ENCODE measurements around the gene MRAP. TPM values are rescaled to one million over a fixed set of nuclear protein-coding genes. Genes with fewer than 3 reads are reported as not detected.
"Not testable (repeated sequence)": the region's sequence is repeated elsewhere in the genome, so short reads cannot be mapped to it uniquely, and the experiment has no call there.

MRAP gene
- polyA plus RNA-seq, 3 donors: not detected

- DNase-seq (ENCODE audit: low read depth in 3 of 3, low spot score in 2 of 3): no peak
Observed at GRCh38 chr21:32298148-32298559, 501 bp upstream of the MRAP start.

GRCh38 chr21:32299695-32300094 lies 1.0 kb downstream of the MRAP start:
- DNase-seq (ENCODE audit: low read depth in 3 of 3, low spot score in 2 of 3): no peak

GRCh38 chr21:32300117-32300681 lies 1.5 kb downstream of the MRAP start:
- no peak for DNase-seq (ENCODE audit: low read depth in 3 of 3, low spot score in 2 of 3)

- no peak for DNase-seq (ENCODE audit: low read depth in 3 of 3, low spot score in 2 of 3)
Observed at GRCh38 chr21:32301596-32301995, 2.9 kb downstream of the MRAP start.

GRCh38 chr21:32302560-32302959 lies 3.9 kb downstream of the MRAP start:
- DNase-seq (ENCODE audit: low read depth in 3 of 3, low spot score in 2 of 3): no peak

GRCh38 chr21:32303385-32303784 lies 4.7 kb downstream of the MRAP start:
- DNase-seq (ENCODE audit: low read depth in 3 of 3, low spot score in 2 of 3): no peak

GRCh38 chr21:32304998-32305397 lies 6.3 kb downstream of the MRAP start:
- no peak for DNase-seq (ENCODE audit: low read depth in 3 of 3, low spot score in 2 of 3)

GRCh38 chr21:32306021-32306780 lies 7.5 kb downstream of the MRAP start:
- no peak for DNase-seq (ENCODE audit: low read depth in 3 of 3, low spot score in 2 of 3)

- no peak for DNase-seq (ENCODE audit: low read depth in 3 of 3, low spot score in 2 of 3)
Observed at GRCh38 chr21:32307706-32308105, 9.1 kb downstream of the MRAP start.

- DNase-seq (ENCODE audit: low read depth in 3 of 3, low spot score in 2 of 3): no peak
Observed at GRCh38 chr21:32308696-32309095, 10.0 kb downstream of the MRAP start.

GRCh38 chr21:32309906-32310460 lies 11.3 kb downstream of the MRAP start:
- DNase-seq (ENCODE audit: low read depth in 3 of 3, low spot score in 2 of 3): no peak

GRCh38 chr21:32310976-32311375 lies 12.3 kb downstream of the MRAP start:
- not testable (repeated sequence) for DNase-seq (ENCODE audit: low read depth in 3 of 3, low spot score in 2 of 3)

GRCh38 chr21:32311621-32312020 lies 13.0 kb downstream of the MRAP start:
- no peak for DNase-seq (ENCODE audit: low read depth in 3 of 3, low spot score in 2 of 3)

- no peak for DNase-seq (ENCODE audit: low read depth in 3 of 3, low spot score in 2 of 3)
Observed at GRCh38 chr21:32312326-32312725, 13.7 kb downstream of the MRAP start.

- DNase-seq (ENCODE audit: low read depth in 3 of 3, low spot score in 2 of 3): no peak
Observed at GRCh38 chr21:32312976-32313375, 14.3 kb downstream of the MRAP start.

GRCh38 chr21:32314806-32315205 lies 16.2 kb downstream of the MRAP start:
- DNase-seq (ENCODE audit: low read depth in 3 of 3, low spot score in 2 of 3): no peak

- DNase-seq (ENCODE audit: low read depth in 3 of 3, low spot score in 2 of 3): no peak
Observed at GRCh38 chr21:32315511-32316281, 17.0 kb downstream of the MRAP start.

GRCh38 chr21:32316361-32317215 lies 17.9 kb downstream of the MRAP start:
- DNase-seq (ENCODE audit: low read depth in 3 of 3, low spot score in 2 of 3): no peak

GRCh38 chr21:32317726-32318125 lies 19.1 kb downstream of the MRAP start:
- DNase-seq (ENCODE audit: low read depth in 3 of 3, low spot score in 2 of 3): no peak

GRCh38 chr21:32319012-32319411 lies 20.4 kb downstream of the MRAP start:
- DNase-seq (ENCODE audit: low read depth in 3 of 3, low spot score in 2 of 3): no peak

GRCh38 chr21:32320059-32320458 lies 21.4 kb downstream of the MRAP start:
- no peak for DNase-seq (ENCODE audit: low read depth in 3 of 3, low spot score in 2 of 3)
